G401.6 (cell line): ENCODE results near the gene DCAF8L2.
"Not testable (repeated sequence)": the region's sequence is repeated elsewhere in the genome, so short reads cannot be mapped to it uniquely, and the experiment has no call there.

Experiments used
- FAIRE-seq: peaks from 2 replicates; lab custom pipeline; 2012; peaks lifted over from hg19 to GRCh38; lab: Jason Lieb, UNC

Gene DCAF8L2

DNA sequence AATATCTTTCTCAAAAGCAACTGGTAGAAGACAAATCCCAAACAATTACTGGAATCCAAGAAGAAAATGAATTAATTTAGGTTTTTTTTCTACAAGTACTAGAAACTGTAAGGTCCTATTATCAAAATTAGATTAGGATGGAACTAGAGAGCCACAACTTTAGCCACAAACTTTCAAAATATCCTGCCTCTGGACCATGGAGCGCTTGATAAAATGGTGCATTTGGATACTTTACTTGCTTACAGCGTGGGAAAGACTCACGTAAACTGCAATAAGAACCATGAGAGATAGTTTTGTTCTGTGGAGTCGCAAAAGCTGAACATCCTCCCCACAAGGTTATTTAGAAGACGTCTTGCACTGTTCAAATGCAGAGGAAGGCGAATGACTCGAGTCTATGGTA is at the start of gene DCAF8L2:
Gene DCAF8L2, plus strand, starts transcription at position 301 of the 400 bp plus-strand sequence. CDS start 156,552 bp downstream, outside the sequence.
- FAIRE-seq: no peak

DNA sequence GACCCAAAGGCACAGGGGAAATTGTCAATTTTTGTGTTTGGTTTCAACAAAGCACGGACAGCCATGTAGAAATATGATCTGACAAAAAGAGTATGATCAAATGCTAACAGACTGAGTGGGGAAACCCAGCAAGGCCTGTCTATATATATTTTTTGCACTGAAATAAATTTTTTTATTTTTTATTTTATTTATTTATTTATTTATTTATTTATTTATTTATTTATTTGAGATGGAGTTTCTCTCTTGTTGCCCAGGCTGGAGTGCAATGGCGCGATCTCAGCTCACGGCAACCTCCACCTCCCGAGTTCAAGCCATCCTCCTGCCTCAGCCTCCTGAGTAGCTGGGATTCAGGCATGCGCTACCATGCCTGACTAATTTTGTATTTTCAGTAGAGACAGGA is 49.0 kb upstream of the DCAF8L2 start:
- not testable (repeated sequence) for FAIRE-seq

DNA sequence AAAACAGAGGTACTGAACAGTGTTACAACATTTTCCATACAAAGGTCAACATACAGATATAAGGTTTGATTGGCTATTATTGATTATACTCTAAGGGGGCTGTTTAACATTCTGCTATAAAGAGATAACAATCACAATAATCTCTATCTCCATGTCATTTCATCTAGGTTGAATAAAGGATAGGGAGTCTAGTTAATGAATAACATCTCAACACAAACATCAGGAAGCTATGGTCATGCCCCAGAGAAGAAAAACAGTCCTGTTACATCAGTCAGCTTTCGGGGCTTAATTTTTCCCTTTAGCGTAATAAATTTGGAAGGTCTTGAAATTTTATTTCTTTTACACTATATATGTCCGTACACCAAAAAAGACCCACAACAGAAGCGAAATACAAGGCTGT is 41.5 kb upstream of the DCAF8L2 start:
- FAIRE-seq: no peak

DNA sequence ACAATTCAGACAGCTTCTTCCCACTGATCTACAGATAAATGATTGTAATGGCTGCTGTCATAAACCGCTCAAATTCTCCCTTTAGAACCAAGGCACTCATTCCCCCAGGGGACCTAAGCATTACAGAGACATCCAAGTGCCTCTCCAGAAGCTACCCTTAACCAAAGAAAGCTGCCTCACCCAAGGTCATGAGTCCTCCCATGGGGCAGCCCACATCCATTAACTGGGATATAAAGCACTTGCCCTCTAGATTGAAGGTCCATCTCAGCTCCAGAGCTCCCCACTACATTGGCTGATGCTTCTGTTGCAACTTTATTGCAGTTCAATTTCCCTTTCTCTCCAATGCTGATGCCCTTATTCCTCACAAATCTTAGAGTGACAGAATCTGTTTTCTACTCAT is 40.5 kb upstream of the DCAF8L2 start:
- FAIRE-seq: no peak

DNA sequence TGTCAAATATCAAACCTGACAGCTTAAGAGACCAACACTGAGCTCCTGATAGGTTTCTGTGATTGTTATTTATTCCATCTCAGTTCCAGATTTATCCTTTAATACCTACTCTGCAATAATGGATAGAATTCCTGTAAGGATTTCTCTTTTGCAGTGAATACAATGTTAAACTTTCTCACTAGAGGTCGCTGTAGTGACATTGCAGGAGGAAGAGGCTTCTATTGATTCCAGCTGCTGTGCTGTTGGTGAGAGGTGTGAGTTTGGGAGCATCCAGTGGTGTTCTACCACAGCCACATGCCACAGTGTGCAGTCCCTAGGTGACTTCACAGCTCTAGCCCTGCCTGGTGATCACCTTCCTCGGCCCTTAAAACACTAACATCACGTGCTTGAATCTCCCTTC is 34.6 kb upstream of the DCAF8L2 start:
- no peak for FAIRE-seq

DNA sequence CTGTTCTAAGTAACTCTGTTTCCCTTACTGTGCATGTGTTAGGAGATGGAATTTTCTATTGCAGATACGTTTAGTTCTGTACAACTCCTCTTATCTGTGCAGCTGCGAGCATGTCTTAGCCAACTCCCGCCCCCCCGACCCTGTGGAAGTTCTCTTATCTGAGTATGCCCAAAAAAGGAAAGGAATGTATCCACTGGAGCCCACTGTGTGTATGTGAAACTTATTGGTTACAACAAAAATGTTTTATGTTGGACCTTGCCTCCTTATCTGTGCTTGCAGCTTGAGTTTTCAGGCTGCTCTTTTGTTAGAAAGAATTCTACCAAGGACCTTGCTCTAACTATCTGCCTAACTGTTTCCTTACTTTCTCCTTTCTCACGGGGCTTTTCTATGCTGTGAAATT is 24.2 kb upstream of the DCAF8L2 start:
- no peak for FAIRE-seq

DNA sequence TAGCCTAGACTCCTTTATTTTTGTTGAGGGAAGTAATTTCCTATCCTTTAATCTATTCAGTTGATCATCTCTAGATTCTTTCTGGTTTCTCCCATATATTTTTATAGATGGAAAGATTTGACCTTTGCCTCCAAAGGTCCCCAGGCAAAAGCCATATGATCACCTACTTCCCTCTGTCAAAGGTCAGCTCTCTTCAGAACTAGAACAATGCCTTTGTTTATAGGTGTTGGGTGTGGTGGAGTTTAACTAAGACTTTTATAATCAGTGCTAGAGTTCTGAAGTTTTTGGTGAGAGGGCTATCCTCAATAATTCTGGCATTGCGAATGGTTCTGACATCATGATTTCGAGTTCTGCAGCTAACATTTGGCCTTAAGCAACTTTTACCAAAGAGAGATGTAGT is 19.0 kb upstream of the DCAF8L2 start:
- FAIRE-seq: no peak

DNA sequence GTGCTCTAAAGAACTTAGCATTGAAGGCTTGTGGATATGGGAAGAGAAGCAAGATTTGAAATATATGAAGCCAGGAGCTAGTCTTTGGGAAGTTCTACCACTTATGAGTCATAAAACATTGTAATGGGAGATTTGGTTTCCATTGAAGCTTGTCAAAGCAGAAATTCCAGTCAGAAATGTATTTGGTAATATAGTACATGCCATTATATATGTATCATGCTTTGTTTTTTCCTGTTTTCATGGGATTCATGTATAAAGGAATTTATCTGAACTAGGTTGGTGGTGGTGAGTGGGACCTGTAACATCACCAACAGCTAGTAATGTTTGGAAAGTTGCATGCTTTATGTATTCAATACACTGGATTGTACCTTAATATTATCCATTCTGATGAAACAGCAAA is 14.6 kb upstream of the DCAF8L2 start:
- FAIRE-seq: no peak

DNA sequence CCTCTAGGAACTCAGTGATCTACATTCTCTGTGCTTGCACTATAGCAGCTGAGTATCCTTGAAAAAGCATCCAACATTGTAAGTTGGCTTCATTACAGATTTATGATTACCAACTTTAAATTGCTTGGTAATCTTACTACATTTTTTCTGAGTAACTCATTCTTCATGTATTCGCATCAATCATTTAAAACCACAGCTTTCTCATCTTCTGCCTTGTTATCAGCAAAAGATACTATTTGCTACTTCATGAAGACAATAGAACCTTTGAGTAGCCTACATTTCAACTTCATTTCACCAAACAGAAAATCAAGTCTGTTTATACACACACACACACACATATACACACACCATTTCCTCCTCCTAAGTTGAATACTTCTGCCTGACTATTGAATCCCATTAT is 6.2 kb upstream of the DCAF8L2 start:
- FAIRE-seq: no peak

DNA sequence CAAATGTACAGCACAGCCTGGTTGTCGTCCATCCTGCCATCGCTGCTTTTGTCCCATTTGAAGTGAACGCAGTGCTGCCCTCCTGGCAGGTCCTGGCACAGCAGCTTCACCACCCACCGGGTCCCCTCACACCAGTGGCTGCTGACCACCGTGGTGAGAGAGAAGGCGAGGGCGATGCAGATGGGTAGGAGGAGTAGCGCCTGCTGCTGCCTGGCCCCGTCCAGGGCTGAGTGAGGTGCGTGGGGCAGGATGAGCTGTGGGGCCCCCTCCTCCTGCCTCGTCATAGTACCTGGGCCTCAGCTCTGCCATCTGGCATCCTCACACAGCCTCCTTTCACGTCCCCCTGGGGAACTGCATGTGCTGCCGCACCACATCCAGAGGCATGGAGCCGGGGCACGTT is 1.8 kb downstream of the DCAF8L2 start:
- FAIRE-seq: no peak

DNA sequence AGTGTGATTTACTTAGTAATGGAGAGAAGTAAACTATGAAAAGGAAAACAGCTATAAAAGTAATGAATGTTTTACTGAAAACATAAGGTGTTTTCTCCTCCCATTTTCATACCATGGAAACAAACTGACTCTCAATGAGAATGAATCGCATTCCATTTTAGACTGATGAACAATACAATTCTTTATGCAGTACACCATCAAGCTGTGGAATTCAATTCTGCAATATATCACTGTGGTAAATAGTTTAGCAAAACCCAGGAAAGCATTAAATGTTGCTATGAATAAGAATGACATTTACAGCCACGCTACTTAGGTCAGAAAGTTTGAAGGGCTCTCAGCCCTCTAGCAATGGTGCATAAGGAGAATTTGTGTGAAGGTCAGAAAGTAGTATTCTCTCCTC is 7.4 kb downstream of the DCAF8L2 start:
- FAIRE-seq: no peak

DNA sequence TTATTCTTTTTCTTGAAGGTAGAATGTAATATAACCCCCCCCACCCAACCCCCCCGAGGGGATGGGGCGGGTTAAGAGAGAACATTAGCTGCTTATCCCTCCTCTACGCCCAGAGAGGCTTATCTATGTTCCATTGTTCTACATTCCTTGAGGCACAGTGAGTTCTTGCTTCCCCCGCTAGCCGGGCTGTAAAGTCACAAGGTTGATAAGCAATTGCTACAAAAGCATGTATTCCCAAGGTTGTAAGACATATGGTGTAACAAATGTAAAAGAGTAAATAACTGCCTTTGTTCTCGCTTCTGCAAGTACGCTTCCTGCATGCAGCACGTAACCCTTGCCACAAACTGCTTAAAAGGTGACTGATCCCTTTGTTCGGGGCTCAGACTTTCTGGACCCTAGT is 8.2 kb downstream of the DCAF8L2 start:
- FAIRE-seq: no peak

DNA sequence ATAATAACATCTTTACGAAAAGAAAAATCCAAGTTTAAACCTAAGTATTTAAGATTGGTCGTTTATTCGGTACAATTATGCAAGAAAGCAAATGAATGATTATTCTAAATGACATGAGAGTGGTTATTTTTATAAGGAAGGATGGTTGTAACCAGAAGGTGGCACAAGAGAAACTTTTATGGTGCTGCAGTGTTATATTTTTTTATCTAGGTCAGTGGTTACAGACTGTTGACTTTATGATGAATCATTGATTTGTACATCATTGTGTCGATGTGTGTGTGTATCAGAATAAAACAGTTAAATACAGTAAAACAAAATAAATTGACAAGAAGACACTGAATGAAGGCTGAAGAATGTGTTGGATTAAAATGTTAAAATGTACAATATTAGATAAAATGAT is 9.8 kb downstream of the DCAF8L2 start:
- no peak for FAIRE-seq

DNA sequence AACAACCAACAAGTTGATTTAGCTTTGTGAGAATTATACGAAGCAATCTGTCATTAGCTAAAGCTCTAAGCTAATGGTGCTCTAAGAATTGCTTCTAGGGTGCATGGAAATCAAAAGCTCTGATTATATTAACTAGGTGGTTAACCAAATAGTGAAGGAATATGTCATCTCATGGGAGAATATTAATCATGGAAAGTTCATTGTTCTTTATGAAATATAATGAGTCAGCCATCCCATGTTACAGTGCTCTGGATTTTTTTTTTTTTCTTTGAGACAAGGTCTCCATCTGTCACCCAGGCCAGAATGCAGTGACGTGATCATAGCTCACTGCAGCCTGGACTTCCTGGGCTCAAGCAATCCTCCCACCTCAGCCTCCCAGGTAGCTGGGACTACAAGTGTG is 10.5 kb downstream of the DCAF8L2 start:
- no peak for FAIRE-seq

DNA sequence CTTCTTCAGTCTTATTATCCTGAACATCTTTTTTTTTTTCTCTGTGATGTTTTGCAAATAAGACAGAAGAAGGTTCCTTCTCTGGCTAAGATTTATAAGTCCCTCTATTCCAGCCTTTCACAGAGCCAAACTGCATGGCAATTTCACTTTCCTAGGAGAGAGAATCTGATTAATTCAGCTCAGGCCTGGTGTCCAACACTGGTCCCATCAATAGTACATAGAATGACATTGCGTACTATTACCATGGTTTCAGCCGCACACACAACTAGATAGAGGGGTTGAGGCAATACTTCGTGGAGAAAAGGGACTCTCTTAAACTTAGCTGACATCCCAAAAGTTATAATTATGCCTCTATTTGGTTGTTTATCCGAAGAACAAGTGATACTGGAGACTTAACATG is 18.5 kb downstream of the DCAF8L2 start:
- FAIRE-seq: no peak

DNA sequence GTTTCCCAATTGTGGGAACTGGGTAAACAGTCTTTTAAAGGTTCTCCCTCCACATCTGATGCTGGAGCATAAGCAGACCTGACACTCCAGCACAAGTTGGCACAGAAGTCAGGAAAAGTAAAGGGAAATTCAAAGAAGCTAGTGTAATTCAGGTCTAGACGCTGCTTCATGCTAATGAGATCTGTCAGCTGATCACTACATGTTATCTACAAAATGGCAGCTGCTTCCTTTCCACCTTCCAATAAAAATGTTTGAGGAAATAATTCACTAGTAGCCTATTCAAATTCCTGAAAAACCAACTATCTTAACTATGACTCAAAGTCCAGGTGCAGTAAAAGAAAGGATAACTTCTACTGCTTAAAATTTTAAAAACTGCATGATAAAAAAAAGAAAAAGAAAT is 29.3 kb downstream of the DCAF8L2 start:
- FAIRE-seq: no peak

DNA sequence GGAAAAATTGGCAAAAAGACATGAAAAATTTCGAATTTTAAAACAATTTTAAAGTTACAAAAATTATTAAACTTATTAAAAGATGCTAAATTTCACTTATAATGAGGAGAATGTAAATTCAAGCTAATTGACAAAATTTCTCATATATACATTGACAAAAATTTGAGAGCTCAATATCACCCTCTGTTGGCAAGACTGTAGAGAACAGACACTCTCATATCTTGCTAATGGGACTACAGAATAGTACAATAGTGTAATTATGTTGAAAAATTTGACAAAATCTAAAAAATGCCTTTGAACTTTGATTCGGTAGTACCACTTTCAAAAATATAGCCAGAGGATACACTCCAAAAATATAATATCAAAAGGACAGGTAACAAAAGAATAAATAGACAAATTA is 29.8 kb downstream of the DCAF8L2 start:
- no peak for FAIRE-seq

DNA sequence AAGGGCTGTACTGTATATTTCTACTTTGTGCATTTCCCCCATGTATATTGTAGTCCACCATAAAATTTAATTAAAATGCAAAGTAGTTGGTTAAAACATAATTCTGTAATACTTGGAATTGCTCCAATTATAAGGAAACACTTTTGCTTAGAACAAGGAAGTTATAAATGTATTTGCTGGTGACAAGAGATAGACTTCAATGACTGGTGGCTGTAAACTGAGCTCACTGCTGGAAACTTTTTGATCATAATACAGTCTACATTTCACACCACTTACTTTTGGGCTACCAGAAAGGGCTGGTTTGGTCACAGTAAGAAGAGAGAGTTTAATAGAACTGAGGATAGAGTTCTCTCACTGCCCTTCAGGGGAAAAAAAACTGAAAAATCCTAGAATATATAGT is 32.7 kb downstream of the DCAF8L2 start:
- FAIRE-seq: no peak

DNA sequence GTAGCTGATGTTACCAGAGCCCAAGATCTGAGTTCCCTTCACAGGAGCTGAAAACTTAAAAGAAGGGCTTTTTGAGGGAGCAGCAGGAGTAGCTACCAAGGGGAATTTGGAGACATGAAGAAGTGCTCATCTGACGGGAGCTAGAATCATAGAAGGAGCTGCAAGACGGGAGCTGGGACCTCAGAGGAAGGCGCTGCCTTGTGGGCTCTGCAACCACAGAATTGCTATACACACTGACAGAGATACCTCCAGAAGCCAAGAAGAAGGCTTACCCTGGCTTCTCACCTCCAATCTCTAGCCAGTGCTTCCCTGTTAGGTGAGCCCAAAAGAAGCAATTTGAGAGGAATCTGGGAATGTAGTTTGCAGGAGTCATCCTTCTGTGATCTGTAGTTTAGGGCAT is 35.9 kb downstream of the DCAF8L2 start:
- FAIRE-seq: no peak

DNA sequence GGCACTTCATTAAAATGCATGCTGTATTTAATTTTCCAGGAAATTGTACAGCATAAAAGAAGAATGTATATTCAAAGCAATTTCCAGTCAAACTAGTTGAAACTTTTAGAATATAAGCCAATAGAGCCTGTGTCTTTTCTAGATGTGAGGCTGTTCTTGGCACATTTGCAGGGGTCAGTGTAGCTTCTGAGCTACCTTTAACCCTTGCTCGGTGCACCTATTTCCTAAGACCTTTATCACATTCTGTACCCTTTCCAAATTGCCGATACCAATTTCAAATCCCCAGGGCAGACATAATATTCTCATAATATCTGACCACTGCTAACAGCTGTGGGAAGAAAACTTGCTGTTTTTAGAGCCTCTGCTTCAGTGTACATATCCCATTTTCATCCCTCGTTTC is 43.2 kb downstream of the DCAF8L2 start:
- FAIRE-seq: no peak

DNA sequence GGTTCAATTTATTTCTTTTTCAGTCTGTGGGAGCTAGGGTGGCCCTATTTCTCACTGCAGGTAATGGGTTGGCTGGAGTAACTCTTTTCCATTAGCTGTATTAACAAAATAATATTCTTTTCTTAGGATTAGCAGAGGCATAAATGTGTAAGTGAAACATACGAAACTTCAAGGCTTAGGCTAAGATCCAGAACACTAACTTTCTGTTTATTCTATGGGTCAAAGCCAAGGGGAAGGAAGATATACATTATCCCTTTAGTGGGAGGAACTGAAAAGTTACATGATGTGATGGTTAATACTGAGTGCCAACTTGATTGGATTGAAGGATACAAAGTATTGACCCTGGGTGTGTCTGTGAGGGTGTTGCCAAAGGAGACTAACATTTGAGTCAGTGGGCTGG is 66.4 kb downstream of the DCAF8L2 start:
- no peak for FAIRE-seq

DNA sequence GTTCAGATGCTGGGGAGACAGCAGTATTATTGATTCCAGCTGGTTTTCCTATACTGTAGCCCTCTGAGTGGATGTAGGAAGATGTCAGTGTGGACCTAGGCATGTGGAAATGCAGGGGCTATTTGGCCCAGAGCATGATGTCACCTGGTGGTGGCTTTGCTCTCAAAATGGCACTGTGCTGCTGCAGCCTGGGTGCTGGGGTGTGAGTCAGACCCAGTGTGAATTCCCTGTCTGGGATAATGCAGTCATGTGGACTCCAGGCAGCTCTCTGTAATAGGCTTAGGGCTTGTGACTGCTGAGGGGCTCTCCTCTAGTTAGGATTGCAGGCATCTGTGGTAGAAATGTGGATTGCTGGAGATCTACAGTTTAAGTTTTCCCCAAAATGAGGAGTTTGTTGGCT is 70.7 kb downstream of the DCAF8L2 start:
- FAIRE-seq: no peak

DNA sequence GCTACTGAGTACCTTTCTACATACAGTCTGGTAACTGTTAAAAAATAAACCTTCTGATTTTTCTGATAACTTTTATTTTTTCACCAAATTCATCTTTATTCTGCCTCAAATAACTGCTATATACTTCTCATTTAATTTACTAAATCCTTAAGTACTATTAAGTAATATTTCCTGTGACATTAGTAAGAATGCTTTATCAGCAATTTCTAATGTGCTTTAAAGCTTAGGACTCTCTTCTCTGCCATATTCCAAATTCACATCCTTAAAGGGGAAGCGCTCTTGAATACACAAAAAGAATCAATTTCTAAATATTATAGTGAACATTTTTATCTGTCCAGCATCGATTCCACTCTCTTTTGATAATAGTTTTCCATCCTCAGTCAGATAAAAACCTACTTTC is 81.1 kb downstream of the DCAF8L2 start:
- no peak for FAIRE-seq

DNA sequence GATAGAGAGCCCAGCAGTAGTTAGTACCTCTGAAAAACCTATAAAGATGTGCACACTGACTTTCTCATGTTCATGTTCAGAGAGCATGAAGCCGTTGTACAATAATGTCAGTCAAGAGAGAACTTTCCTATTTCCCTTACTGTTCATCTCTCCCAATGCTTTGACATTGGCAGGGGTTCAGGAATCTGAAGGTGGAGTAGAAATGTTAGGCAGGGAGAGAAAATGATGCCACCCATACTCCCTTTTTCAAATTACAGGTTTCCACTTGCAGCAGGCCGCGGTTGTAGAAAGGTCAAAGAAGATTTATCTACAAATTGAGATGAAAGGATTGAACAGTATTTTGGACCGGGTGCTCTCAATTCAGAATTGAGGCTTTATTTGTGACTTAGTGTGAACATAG is 84.3 kb downstream of the DCAF8L2 start:
- no peak for FAIRE-seq

DNA sequence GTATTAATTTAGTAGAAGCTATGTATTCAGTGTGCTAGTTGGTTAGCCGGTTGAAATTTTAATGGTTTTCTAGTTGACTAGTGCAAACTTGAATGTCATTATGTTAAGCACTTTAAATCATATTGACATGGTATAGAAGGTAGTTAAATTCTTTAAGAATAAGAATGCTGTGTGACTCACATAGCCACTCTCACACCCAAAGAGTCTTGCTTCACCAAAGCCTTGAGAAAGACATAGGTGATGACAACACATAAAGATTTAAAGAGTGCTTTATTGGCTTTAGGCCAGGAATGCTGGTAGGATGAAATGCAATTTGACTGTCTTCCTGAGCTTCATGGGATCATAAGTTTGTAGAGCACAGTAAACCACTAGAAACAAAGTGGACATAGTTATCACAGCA is 85.3 kb downstream of the DCAF8L2 start:
- FAIRE-seq: no peak

DNA sequence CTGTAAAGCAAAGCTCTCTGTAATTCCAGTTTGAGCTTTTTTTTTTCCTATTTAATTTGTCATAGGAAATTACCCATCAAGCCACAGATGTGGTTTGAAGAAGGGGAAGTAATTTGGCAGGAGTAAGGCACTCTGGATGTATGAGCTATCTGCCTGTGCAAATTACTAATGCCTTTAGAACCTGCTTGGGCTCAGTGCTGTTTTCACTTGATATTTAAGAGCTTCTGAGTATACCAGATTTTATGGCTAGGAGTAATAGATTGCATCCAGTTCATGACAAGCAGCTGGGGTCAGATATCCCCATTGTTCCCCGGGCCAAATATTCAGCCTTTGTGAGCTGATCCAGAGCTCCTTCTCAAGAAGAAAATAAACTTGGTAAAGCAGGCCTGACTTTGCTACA is 89.1 kb downstream of the DCAF8L2 start:
- no peak for FAIRE-seq
